Stimulated activated CD8-positive, alpha-beta memory T cell treated with anti-CD3 and anti-CD28 coated beads, Interleukin-7, amount 100 ng/mL, for 24 hours (primary cell): ENCODE data around the gene CACNA1I.

Source experiments
- DNase-seq: peaks from one replicate; pipeline ENCODE4 v3.0.0-alpha.2; 2020; ENCODE audit warnings: low read depth

The CACNA1I gene

GRCh38 chr22:39699631-39700360, 129.2 kb downstream of the CACNA1I start:
- no peak for DNase-seq

DNA sequence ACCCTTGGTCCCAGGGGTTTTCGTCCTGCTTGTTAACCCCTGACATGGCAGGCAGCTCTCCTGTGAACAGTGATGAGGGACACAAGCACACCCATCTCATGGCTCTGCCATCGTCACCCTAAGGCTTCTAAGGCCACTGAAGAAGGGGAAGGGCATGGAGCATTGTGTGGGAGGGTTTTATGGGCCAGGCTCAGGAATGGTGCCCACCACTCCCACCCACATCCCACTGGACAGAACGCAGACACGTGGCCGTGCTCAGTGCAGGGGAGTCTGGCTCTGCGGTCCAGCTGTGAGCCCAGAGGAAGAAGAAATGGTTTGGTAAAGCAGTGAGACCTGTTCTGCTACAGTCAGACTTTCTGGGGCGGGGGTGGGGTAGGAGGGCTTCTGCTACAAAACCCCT, 130.0 kb downstream of the CACNA1I start:
- DNase-seq: no peak

- DNase-seq: no peak
Observed at GRCh38 chr22:39703091-39703490, 132.5 kb downstream of the CACNA1I start.

GRCh38 chr22:39703928-39704639, 133.5 kb downstream of the CACNA1I start:
- no peak for DNase-seq

DNA sequence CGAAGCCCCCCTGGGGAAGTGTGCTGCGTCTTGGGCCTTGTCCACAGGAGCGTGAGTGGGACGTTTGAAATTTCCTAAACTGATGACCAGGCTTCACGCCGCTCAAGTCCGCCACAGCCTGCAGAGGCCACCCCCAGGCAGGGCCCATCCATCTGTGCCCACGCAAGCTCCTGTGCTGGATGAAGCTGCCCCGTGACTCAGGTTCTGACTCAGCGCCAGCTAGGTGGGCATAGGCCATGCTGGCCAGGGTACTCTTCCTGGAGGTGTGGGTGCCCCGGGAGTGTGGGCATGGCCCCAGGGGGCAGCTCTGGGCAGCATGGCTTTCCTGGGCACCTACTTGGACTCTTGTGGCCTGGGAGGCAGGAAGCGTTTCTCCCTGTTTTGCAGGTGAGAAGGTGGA, 134.8 kb downstream of the CACNA1I start:
- no peak for DNase-seq

DNA sequence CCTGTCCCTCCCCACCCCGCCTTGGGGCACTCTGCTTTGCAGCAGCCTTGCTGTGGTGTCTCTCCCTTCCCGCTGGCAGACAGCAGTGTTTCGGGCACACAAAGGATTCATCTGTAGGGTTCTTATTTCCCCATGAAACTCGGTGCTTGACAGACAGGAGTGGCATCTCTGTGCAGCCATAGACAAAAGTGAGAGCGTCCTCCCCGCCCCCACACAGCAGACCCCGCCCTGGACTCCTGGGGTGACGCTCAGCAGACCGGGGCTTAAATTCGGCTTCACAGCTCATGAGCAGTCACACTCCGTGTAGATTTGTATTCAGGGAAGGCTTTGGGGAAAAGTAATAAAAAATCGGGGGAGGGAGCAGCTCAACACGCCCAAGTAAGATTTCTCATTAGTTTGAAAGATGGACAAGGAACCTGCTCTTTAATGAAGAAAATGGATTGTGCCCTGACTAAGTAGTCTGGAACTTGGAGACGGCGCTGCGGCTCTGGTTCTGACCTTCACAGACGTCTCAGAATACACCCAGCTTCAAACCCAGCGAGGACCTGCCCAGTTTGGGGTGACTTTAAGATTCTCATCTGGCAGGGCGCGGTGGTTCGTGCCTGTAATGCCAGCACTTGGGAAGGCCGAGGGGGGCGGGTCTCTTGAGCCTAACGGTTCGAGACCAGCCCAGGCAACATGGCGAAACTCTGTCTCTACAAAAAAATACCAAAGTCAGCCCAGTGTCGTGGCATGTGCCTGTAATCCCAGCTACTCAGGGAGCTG, 136.0 kb downstream of the CACNA1I start:
- no peak for DNase-seq

GRCh38 chr22:39707351-39707750, 136.8 kb downstream of the CACNA1I start:
- DNase-seq: no peak

GRCh38 chr22:39707816-39708215, 137.3 kb downstream of the CACNA1I start:
- DNase-seq: no peak

- DNase-seq: no peak
Observed at GRCh38 chr22:39710380-39711150, 140.0 kb downstream of the CACNA1I start.

DNA sequence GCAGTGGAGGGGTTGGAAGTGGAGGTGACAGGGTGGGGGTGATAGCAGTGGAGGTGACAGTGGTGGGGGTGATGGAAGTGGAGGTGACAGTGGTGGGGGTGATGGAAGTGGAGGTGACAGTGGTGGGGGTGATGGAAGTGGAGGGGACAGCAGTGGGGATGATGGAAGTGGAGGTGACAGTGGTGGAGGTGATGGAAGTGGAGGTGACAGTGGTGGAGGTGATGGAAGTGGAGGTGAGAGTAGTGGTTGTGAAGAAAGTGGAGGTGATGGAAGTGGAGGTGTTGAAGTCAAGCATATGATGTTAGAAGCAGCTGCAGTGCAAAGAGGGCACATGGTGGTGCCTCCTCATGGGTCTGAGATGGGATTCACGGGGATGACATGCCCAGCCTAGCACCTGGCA, 141.5 kb downstream of the CACNA1I start:
- no peak for DNase-seq

GRCh38 chr22:39712751-39713525, 142.4 kb downstream of the CACNA1I start:
- DNase-seq: no peak

- no peak for DNase-seq
Observed at GRCh38 chr22:39713799-39714290, 143.3 kb downstream of the CACNA1I start.

DNA sequence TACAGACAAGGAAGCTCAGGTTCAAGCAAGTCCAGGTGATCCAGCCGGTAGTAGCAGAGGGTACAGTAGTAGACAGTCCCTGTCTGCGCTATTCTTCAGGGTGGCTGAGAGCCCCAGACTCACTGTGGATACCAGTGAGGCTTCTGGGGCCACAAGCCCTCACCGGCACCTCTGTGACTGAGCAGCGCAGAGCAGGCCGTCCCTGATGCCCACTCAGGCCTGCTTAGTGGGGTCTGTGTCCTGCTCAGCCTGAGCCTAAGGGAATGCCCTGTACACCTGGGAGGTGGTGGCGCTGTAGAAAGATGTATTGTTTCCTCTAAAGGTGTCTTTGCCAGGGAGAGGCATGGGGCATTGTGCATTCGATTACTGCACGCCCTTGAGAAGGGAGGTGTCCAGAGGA, 143.8 kb downstream of the CACNA1I start:
- DNase-seq: no peak

GRCh38 chr22:39715778-39716495, 145.4 kb downstream of the CACNA1I start:
- no peak for DNase-seq

GRCh38 chr22:39716534-39716933, 146.0 kb downstream of the CACNA1I start:
- no peak for DNase-seq

GRCh38 chr22:39717099-39717498, 146.5 kb downstream of the CACNA1I start:
- DNase-seq: no peak

DNA sequence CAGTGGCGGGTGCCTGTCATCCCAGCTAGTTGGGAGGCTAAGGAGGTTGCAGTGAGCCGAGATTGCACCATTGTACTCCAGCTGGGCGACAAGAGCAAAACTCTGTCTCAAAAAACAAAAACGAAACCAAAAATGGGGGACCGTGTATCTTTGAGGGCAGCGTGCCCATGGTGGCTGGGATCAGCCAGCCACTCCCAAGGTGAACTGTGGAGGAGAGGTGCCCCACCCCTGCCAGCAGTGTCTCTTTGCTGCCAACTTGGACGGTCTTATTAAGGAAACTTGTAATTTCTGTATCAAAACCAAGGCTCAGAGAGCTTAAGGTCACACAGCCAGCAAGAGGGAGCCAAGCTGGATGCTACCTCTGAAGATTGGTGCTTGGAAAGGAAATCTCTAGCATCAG, 147.7 kb downstream of the CACNA1I start:
- DNase-seq: no peak

DNA sequence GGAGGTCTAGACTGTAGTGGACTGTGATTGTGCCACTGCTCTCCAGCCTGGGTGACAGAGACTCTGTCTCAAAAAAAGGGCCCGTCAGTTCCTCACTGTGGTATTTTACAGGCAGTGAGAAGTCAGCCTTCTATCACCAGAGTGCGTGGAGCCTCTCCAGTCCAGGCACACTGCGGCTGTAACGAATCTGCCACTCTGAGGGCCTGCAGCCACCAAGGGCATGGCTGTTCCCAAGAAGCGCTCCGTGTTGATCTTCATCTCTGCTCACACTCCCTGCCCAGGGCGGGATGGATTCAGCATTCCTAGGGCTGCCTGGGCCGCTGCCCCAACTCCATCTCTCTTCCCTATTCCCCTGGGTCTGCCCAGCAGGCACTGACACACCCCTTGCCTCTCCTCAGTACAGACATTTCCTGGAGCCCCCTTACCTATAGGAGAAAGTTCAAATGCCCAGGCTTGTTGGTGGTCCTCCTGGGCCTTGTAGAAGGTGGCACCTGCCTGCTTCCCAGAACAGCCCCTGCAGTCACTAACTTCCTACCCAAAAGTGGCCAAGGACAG, 148.4 kb downstream of the CACNA1I start:
- no peak for DNase-seq

DNA sequence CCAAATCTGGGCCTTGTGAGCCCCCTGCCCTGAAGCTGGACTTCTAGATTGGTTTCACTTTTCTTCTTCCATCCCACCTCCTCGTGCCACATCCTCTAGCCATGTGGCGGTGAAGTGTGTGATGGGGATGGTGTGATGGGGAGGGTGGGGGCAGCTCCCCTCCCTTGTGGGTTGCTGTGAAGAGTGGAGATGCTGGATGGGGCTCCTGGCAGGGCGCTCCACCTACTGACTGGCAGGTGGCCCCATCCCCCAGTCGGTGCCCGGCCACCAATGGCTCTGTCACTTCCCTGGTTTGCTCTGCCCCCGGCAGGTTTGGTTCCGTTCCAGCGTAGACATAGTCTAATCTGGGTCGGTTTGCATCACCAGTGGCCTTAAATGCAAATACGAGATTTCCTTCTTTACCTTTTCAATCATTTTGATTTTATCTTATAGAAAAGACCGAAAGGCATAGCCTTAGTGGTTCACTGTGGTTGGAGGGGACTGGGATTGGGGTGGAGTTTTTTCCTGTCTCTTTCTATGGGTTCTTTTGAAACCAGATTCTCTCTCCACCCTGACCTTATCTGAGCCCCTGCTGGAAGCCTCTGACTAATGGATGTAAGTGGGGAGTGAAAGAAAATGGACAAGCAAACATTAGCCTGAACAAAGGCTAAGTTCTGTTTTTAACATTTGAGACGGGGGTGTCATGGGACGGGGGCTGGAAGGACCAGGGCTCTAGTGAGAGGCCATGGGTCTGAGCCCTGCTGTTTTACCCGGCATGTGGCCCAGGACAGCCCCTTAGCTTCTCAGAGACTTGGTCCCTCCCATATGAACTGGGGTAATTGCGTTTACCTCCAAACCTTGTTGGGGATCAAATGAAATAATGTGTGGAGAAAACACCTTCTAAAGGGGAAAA, 149.3 kb downstream of the CACNA1I start:
- DNase-seq: no peak
